Measurements from ENCODE around the gene MRGPRG.

DNA sequence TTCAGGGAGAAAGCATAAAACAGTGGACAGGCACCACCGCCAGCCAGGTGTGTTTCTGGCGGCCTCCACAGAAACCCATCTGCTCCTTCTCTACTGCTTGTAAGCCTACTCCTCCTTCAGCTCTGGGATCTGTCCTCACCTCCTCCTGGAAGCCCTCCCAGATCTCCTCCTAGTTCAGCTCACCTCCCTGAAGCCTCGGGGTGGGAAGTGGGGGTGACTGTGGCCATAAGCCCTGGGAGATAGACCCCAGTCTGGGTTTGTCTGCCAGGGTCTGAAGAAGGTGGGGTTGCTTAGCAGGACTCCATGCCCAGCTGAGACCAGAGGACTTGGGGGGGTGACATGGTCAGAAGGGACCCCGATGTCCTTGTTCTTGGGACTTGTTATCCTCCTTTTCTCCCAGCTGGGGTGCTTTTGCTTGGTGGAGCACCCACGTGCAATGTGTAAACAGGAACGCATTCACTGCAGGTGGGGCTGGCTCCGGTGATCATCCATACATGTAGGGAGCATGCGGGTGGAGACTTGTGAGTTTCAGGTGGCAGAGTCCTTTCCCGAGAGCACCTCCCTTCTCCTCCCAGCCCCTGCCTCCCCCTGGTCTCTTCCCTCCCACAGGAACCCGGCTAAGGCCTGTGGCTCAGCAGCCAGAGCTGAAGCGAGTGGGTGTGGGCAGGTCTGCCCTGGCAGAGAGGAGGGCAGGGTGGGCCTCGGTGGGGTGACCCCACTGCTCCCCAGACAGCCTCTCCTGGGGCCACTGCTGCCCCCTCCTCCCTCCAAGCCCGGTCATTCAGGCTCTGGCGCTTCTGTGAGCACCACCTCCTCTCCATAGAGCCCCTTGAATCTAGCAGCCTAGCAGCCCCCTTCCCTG, 25.9 kb downstream of the MRGPRG start:
- TF ChIP-seq, protein P1, sequence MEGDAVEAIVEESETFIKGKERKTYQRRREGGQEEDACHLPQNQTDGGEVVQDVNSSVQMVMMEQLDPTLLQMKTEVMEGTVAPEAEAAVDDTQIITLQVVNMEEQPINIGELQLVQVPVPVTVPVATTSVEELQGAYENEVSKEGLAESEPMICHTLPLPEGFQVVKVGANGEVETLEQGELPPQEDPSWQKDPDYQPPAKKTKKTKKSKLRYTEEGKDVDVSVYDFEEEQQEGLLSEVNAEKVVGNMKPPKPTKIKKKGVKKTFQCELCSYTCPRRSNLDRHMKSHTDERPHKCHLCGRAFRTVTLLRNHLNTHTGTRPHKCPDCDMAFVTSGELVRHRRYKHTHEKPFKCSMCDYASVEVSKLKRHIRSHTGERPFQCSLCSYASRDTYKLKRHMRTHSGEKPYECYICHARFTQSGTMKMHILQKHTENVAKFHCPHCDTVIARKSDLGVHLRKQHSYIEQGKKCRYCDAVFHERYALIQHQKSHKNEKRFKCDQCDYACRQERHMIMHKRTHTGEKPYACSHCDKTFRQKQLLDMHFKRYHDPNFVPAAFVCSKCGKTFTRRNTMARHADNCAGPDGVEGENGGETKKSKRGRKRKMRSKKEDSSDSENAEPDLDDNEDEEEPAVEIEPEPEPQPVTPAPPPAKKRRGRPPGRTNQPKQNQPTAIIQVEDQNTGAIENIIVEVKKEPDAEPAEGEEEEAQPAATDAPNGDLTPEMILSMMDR (IDR thresholded peaks at IDR 0.05; ENCODE audit: insufficient read depth, low read length, poor library complexity, severe bottlenecking): no peak
- TF ChIP-seq EZH2phosphoT487 (conservative IDR thresholded peaks at IDR 0.05; ENCODE audit: low read length): no peak

Measured in SU-DHL-6 (cell line).